NCI-H128 (cell line): ENCODE results near the gene ARMC10.
"Not testable (repeated sequence)": the region's sequence is repeated elsewhere in the genome, so short reads cannot be mapped to it uniquely, and the experiment has no call there.

Source experiments
- DNase-seq: peaks from one replicate; lab custom pipeline; 2025; ENCODE audit not compliant: unreplicated experiment; lab: John Stamatoyannopoulos, UW

The ARMC10 gene

DNA sequence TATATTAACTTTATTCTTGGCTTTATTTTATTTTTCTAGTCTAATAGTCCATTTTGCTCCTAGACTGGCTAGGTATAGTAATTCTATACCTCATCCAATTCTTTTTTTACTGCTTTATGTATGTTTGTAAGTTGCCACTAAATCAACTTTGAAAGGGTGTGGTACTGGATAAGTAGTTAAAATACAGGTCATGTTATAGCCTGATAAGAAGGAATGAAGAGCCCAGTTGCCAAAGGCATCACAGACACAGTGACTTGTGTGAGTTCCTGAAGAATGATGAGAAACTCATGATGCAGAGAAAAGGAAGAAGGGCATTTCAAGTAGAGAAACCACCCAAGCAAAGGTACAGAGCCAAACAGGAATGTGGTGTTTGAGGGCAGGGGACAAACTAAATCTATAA lies 46.7 kb downstream of the ARMC10 start:
- no peak for DNase-seq

GRCh38 chr7:103123529-103123928 lies 48.6 kb downstream of the ARMC10 start:
- no peak for DNase-seq

DNA sequence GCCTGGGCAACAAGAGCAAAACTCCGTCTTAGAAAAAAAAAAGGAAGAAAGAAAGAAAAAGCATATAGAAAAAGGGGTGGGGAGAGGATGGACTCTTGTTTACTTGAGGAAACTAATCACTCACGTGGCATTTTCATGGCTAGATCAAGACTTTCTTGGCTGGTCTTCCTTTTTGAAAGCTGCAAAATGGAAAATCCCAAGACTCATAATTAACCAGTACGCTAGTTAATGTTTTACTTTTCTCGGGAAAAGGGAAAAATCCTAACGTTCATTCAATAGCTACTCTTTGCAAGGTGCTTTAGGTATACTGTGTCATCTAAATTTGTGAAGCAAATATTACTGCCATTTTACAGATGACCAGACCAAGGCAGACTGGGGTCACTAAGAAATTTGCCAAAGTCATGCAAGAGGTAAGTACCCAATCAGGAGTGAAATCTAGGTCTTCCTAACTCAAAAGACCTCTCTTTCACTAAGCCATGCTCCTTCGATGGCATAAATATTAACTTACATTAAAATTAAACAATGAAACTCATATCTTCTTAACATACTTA lies 49.6 kb downstream of the ARMC10 start:
- no peak for DNase-seq

GRCh38 chr7:103127006-103127405 lies 52.1 kb downstream of the ARMC10 start:
- no peak for DNase-seq

- DNase-seq, result no peak
Measured at GRCh38 chr7:103129702-103130549, 55.0 kb downstream of the ARMC10 start.

GRCh38 chr7:103130901-103131624 lies 56.1 kb downstream of the ARMC10 start:
- no peak for DNase-seq

DNA sequence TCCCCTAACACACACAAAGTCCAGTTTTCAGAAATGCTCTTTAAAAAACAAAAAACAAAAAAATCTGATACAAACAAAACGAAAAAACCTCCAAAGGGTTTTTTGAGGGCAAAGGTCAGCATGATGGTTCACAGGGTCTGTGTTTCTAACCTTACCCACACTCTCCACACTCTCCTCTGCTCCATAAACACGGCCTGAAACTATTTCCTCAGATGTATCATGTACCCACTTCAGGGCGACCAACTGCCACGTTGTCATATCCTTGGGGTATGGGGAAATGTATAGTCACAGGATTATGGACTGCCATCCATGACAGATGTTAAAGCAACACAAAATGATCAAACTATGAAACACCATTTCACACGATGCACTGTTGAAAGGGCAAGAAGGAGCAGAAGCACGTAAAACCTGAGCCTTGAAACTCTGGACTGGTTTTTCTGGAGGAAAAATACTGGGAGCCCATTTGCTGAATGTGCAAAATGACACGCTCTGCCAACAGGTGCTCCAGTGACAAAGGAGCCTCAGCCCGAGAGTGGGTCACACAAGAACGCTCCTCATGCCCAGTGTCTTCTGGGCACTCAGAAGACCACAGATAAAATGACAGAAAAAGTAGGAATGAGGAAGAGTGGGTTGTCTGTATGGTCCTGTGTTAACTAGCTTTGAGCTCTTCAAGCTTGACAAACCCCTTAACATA lies 58.2 kb downstream of the ARMC10 start:
- DNase-seq, result no peak

- no peak for DNase-seq
Measured at GRCh38 chr7:103134836-103135554, 60.1 kb downstream of the ARMC10 start.

DNA sequence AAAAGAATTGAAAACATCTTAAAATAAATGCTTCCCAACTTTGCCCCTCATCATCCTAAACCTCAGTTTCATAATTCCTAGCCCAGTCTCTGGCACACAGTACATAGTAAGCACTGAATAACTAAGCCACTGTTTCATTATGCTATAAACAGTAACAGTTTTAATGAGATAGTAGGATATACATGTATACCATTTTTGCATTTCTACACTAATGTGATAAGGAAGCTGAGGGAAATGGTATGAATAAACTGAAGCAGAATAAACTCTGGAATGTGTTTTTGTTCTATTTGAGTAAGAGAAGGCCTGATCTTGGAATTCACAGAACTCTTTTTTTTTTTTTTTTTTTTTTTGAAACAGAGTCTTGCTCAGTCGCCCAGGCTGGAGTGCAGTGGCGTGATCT lies 65.1 kb downstream of the ARMC10 start:
- no peak for DNase-seq

DNA sequence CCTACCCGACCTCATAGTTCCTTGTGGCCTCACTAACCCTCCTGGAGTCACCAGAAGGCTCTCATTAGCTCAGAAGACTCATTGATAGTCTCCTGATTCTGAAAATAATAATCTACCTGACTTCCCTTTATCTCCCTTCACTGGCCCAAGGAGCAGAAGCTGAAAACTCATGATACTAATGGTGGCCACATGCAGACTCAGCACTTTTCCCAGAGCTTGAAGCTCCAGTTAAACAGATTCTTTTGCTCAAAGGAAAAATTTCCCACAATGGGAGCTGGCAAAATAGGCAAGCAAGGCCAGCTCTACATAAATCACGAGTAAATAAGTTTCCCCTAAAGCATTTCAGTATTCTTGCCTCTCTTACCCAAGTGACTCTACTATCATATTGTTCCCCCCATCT lies 65.7 kb downstream of the ARMC10 start:
- no peak for DNase-seq

DNA sequence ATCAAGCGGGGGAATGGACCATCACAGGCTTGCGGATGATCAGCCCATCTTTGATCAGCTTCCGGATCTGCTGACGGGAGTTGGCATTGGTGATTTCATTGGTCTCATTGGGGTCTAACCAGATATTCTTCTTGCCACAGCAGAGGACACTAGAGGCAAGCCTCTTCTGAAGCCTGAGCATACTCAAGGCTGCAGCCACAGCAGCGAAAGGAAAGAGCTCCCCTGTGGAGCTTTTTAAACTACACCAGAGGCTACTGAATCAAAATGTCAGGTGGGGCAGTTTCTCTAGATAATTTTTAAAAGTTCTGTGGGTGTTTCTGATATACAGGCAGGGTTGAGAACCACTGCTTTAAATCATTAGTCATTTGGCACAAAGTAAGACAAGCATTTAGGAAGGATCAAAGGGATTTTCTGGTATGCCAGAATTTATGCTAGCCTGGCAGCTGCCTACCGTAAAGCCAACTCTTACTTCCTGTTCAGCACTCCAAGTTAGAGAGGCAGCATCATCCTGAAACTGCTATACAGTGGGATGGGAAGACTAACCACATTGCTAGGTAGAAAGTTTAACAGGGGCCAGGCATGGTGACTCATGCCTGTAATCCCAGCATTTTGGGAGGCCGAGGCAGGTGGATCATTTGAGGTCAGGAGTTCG lies 66.9 kb downstream of the ARMC10 start:
- DNase-seq, result no peak

DNA sequence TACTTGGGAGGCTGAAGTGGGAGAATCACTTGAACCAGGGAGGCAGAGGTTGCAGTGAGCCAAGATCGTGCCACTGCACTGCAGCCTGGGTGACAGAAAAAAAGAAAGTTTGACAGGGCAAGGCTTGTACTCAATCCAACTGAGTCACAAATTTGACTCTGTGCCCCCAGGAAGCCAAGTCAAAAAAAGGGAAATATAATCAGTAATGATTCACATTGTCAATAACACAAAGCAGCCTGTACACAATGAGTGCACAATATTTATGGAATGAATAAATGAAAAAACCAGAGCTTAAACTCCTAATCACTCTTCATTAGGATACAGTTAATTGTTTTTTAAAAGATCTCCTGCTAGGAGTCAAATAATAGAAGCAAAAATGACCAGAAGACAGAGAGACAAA lies 67.6 kb downstream of the ARMC10 start:
- DNase-seq, result no peak

DNA sequence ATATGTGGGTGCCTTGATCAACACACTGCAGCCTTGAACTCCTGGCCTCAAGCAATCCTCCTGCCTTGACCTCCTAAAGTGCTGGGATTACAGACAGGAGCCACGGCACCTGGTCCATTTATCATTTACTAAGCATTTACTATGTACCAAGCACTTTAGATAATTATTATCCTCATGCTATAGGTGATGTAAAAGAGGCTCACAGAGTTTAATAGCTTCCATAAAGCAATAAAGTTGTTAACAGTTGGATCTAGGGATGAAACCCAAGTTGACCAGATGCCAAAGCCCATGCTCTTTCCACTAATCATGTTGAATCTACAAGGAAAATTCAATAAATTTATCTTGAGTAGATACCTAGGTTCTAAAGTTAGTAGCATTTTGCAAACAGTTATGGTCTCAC lies 68.9 kb downstream of the ARMC10 start:
- no peak for DNase-seq

DNA sequence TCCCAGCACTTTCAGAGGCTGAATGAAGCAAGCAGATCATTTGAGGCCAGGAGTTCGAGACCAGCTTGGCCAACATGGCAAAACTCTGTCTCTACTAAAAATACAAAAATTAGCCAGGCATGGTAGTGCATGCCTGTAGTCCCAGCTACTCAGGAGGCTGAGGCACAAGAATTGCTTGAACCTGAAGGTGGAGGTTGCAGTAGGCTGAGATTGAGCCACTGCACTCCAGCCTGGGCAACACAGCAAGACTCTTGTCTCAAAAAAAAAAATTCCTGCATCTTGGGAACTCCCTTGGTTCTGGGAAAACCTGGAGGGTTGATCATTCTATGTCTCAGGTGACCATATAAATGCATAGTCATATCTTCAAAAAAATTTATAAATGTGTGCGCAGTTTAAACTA lies 69.8 kb downstream of the ARMC10 start:
- not testable (repeated sequence) for DNase-seq

- DNase-seq, result no peak
Measured at GRCh38 chr7:103148131-103148993, 73.4 kb downstream of the ARMC10 start.
